HG02970 (cell line): Measurements from ENCODE around the gene CACNA1G.

Experiments
- ATAC-seq: cut with Tn5 transposase; IDR thresholded peaks from one replicate; pipeline ENCODE4 v1.9.1; 2021; ENCODE audit warnings: mild to moderate bottlenecking, moderate library complexity, moderate number of reproducible peaks; ENCODE audit not compliant: unreplicated experiment, low FRiP score

CACNA1G gene

GRCh38 chr17:50607522-50608175, 47.1 kb downstream of the CACNA1G start:
- ATAC-seq: no peak

- no peak for ATAC-seq
Measured at GRCh38 chr17:50608700-50609379, 48.3 kb downstream of the CACNA1G start.

GRCh38 chr17:50609380-50610074, 49.0 kb downstream of the CACNA1G start:
- no peak for ATAC-seq

- ATAC-seq: no peak
Measured at GRCh38 chr17:50611634-50612033, 51.1 kb downstream of the CACNA1G start.

- no peak for ATAC-seq
Measured at GRCh38 chr17:50612281-50612680, 51.8 kb downstream of the CACNA1G start.

GRCh38 chr17:50613007-50613992, 52.8 kb downstream of the CACNA1G start:
- ATAC-seq: no peak

GRCh38 chr17:50614471-50615051, 54.0 kb downstream of the CACNA1G start:
- no peak for ATAC-seq

GRCh38 chr17:50615828-50616227, 55.3 kb downstream of the CACNA1G start:
- no peak for ATAC-seq

- no peak for ATAC-seq
Measured at GRCh38 chr17:50618300-50618699, 57.8 kb downstream of the CACNA1G start.

- no peak for ATAC-seq
Measured at GRCh38 chr17:50618941-50619340, 58.4 kb downstream of the CACNA1G start.

- no peak for ATAC-seq
Measured at GRCh38 chr17:50619489-50619888, 59.0 kb downstream of the CACNA1G start.

- ATAC-seq: no peak
Measured at GRCh38 chr17:50620237-50620636, 59.7 kb downstream of the CACNA1G start.

- ATAC-seq: no peak
Measured at GRCh38 chr17:50620858-50621257, 60.3 kb downstream of the CACNA1G start.

- no peak for ATAC-seq
Measured at GRCh38 chr17:50621574-50622031, 61.1 kb downstream of the CACNA1G start.

- ATAC-seq: no peak
Measured at GRCh38 chr17:50624321-50624934, 63.9 kb downstream of the CACNA1G start.

GRCh38 chr17:50625032-50625871, 64.7 kb downstream of the CACNA1G start:
- ATAC-seq: no peak

- no peak for ATAC-seq
Measured at GRCh38 chr17:50626037-50626574, 65.6 kb downstream of the CACNA1G start.

- no peak for ATAC-seq
Measured at GRCh38 chr17:50627036-50627781, 66.7 kb downstream of the CACNA1G start.
